Trophoblast cell (in vitro differentiated cells and primary cell): Measurements from ENCODE around the gene OR10H4.

Source experiments
- DNase-seq, 2 donors: peaks; one replicate each; pipeline ENCODE4 v3.0.0-alpha.2; 2016
- H2AFZ ChIP-seq: 2 replicates; pipeline ENCODE4 v1.6.1; 2013; ENCODE audit warnings: low read length, moderate library complexity, mild to moderate bottlenecking; ENCODE audit not compliant: insufficient read depth, poor library complexity
- H2AK5ac ChIP-seq: 2 replicates; pipeline ENCODE4 v1.6.1; 2013; ENCODE audit warnings: mild to moderate bottlenecking, low read length
- H2BK120ac ChIP-seq: 2 replicates; pipeline ENCODE4 v1.6.1; 2013; ENCODE audit warnings: low read length, mild to moderate bottlenecking, moderate library complexity; ENCODE audit not compliant: insufficient read depth, poor library complexity
- H2BK12ac ChIP-seq: 2 replicates; pipeline ENCODE4 v1.6.1; 2013; ENCODE audit warnings: mild to moderate bottlenecking, low read length, moderate library complexity
- H2BK5ac ChIP-seq: 2 replicates; pipeline ENCODE4 v1.6.1; 2013; ENCODE audit warnings: low read length, low read depth, moderate library complexity, mild to moderate bottlenecking; ENCODE audit not compliant: poor library complexity
- H3K14ac ChIP-seq: 2 replicates; pipeline ENCODE4 v1.6.1; 2013; ENCODE audit warnings: mild to moderate bottlenecking, low read length
- H3K18ac ChIP-seq: 2 replicates; pipeline ENCODE4 v1.6.1; 2013; ENCODE audit warnings: mild to moderate bottlenecking, low read length
- H3K23ac ChIP-seq: 2 replicates; pipeline ENCODE4 v1.6.1; 2013; ENCODE audit warnings: low read length
- H3K27ac ChIP-seq: 2 replicates; pipeline ENCODE4 v1.5.1; 2013; ENCODE audit warnings: low read depth, mild to moderate bottlenecking, inconsistent platforms, low read length, moderate library complexity
- H3K27me3 ChIP-seq: 2 replicates; pipeline ENCODE4 v1.6.1; 2013; ENCODE audit warnings: inconsistent platforms, mild to moderate bottlenecking, low read length, moderate library complexity; ENCODE audit not compliant: insufficient read depth
- H3K36me3 ChIP-seq, 2 experiments: 1 replicate in 1 of 2; 2 replicates in 1 of 2; pipeline ENCODE4 v1.6.1; 2013; ENCODE audit warnings: low read length in 2 of 2, mild to moderate bottlenecking in 2 of 2, moderate library complexity in 1 of 2; ENCODE audit not compliant: insufficient read depth in 2 of 2, control insufficient read depth in 1 of 2
- H3K4ac ChIP-seq: 2 replicates; pipeline ENCODE4 v1.6.1; 2013; ENCODE audit warnings: low read depth, mild to moderate bottlenecking, low read length, moderate library complexity
- H3K4me1 ChIP-seq, 2 experiments: 1 replicate in 1 of 2; 2 replicates in 1 of 2; pipeline ENCODE4 v1.6.1; 2013; ENCODE audit warnings: low read length in 2 of 2, mild to moderate bottlenecking in 2 of 2, moderate library complexity in 1 of 2; ENCODE audit not compliant: insufficient read depth in 2 of 2, control insufficient read depth in 1 of 2
- H3K4me2 ChIP-seq: 2 replicates; pipeline ENCODE4 v1.6.1; 2013; ENCODE audit warnings: inconsistent platforms, mild to moderate bottlenecking, low read length, moderate library complexity
- H3K4me3 ChIP-seq: 2 replicates; pipeline ENCODE4 v1.5.1; 2013; ENCODE audit warnings: mild to moderate bottlenecking, low read depth, low read length, inconsistent platforms
- H3K79me1 ChIP-seq: one replicate; pipeline ENCODE4 v1.6.1; 2013; ENCODE audit warnings: low read length
- H3K79me2 ChIP-seq: 2 replicates; pipeline ENCODE4 v1.6.1; 2013; ENCODE audit warnings: low read length, mild to moderate bottlenecking; ENCODE audit not compliant: control insufficient read depth, insufficient read depth, poor library complexity
- H3K9ac ChIP-seq: 2 replicates; pipeline ENCODE4 v1.6.1; 2013; ENCODE audit warnings: mild to moderate bottlenecking, low read length
- H3K9me3 ChIP-seq: 2 replicates; pipeline ENCODE4 v1.6.1; 2013; ENCODE audit warnings: low read depth, mild to moderate bottlenecking, control low read depth, inconsistent platforms, low read length; ENCODE audit not compliant: insufficient read depth
- H4K12ac ChIP-seq: 2 replicates; pipeline ENCODE4 v1.6.1; 2013; ENCODE audit warnings: low read depth, mild to moderate bottlenecking, low read length, moderate library complexity
- H4K8ac ChIP-seq: 2 replicates; pipeline ENCODE4 v1.6.1; 2013; ENCODE audit warnings: low read depth, mild to moderate bottlenecking, low read length, moderate library complexity
- H4K91ac ChIP-seq: one replicate; pipeline ENCODE4 v1.6.1; 2013; ENCODE audit warnings: low read depth, mild to moderate bottlenecking, low read length, moderate library complexity
- WGBS: extraction: QIAGEN DNeasy Blood & Tissue Kit; methylation state at CpG from one replicate; pipeline ENCODE4 v1.1.7; 2013; ENCODE audit warnings: missing lambda C conversion rate; ENCODE audit not compliant: insufficient read length, insufficient coverage; ENCODE audit errors: extremely low coverage; 5-methylcytosine and 5-hydroxymethylcytosine counted together

Gene OR10H4

GRCh38 chr19:15922021-15922420 is 26.8 kb upstream of the OR10H4 start:
- WGBS = no CpG with 5 or more reads among the region's 4 CpGs
- H2AK5ac ChIP-seq = no peak overlapping the region

GRCh38 chr19:15923702-15924101 is 25.1 kb upstream of the OR10H4 start:
- H2AK5ac ChIP-seq = no peak overlapping the region
- H3K4me3 ChIP-seq = no peak overlapping the region
- DNase-seq = no peak
- no peak overlapping the region for H2BK12ac ChIP-seq
- H2BK5ac ChIP-seq = no peak overlapping the region
- no peak overlapping the region for H3K9ac ChIP-seq
- no peak overlapping the region for H4K8ac ChIP-seq
- WGBS = no CpG with 5 or more reads among the region's 8 CpGs
- H2AFZ ChIP-seq = no peak overlapping the region
- no peak overlapping the region for H3K23ac ChIP-seq
- peaks cover 32% of the 10 kb centered on the region for H3K9me3 ChIP-seq
- H4K91ac ChIP-seq = no peak overlapping the region
- no peak overlapping the region for H2BK120ac ChIP-seq
- no peaks in the 10 kb centered on the region for H3K27me3 ChIP-seq
- no peak overlapping the region for H4K12ac ChIP-seq
- H3K79me1 ChIP-seq = no peaks in the 10 kb centered on the region
- H3K4me2 ChIP-seq = no peak overlapping the region
- H3K36me3 ChIP-seq = no peaks in the 10 kb centered on the region
- no peak overlapping the region for H3K4ac ChIP-seq
- H3K18ac ChIP-seq = no peak overlapping the region
- no peak overlapping the region for H3K14ac ChIP-seq
- H3K79me2 ChIP-seq = no peaks in the 10 kb centered on the region
- H3K27ac ChIP-seq = no peak overlapping the region
- no peaks in the 10 kb centered on the region for H3K4me1 ChIP-seq

More at GRCh38 chr19:15922021-15922420, 26.8 kb upstream of the OR10H4 start:
- no peaks in the 10 kb centered on the region for H3K79me2 ChIP-seq
- H3K79me1 ChIP-seq = no peaks in the 10 kb centered on the region
- H3K9me3 ChIP-seq = peaks cover 25% of the 10 kb centered on the region
- no peak overlapping the region for H3K4me3 ChIP-seq
- H2AFZ ChIP-seq = no peak overlapping the region
- H3K27ac ChIP-seq = no peak overlapping the region
- no peak overlapping the region for H3K18ac ChIP-seq
- no peak overlapping the region for H3K23ac ChIP-seq
- H4K8ac ChIP-seq = no peak overlapping the region
- H3K4ac ChIP-seq = no peak overlapping the region
- no peak overlapping the region for H3K14ac ChIP-seq
- H2BK12ac ChIP-seq = no peak overlapping the region
- H3K27me3 ChIP-seq = no peaks in the 10 kb centered on the region
- H3K4me1 ChIP-seq = no peaks in the 10 kb centered on the region
- H2BK5ac ChIP-seq = no peak overlapping the region
- H4K91ac ChIP-seq = no peak overlapping the region
- no peaks in the 10 kb centered on the region for H3K36me3 ChIP-seq
- H3K9ac ChIP-seq = no peak overlapping the region
- no peak overlapping the region for H2BK120ac ChIP-seq
- H3K4me2 ChIP-seq = no peak overlapping the region
- no peak overlapping the region for H4K12ac ChIP-seq
- DNase-seq = no peak

- Histone ChIP-seq H2AFZ (no peak overlapping the region), H3K79me2 (no peaks in the 10 kb centered on the region), H3K4ac (no peak overlapping the region), H2AK5ac (no peak overlapping the region), H3K27ac (no peak overlapping the region), H3K9ac (no peak overlapping the region), H3K14ac (no peak overlapping the region), H2BK120ac (no peak overlapping the region), H3K36me3 (no peaks in the 10 kb centered on the region), H3K18ac (no peak overlapping the region), H3K79me1 (no peaks in the 10 kb centered on the region), H4K12ac (no peak overlapping the region), H3K9me3 (peaks cover 50% of the 10 kb centered on the region), H3K27me3 (no peaks in the 10 kb centered on the region), H3K4me3 (no peak overlapping the region), H2BK5ac (no peak overlapping the region), H4K91ac (no peak overlapping the region), H2BK12ac (no peak overlapping the region), H3K4me2 (no peak overlapping the region), H3K23ac (no peak overlapping the region), H3K4me1 (no peaks in the 10 kb centered on the region), H4K8ac (no peak overlapping the region)
- no peak for DNase-seq
- WGBS = no CpG with 5 or more reads among the region's 1 CpG
Observed at GRCh38 chr19:15926484-15926883, 22.3 kb upstream of the OR10H4 start.

- no peak overlapping the region for H3K14ac ChIP-seq
- H3K79me1 ChIP-seq = no peaks in the 10 kb centered on the region
- H4K12ac ChIP-seq = no peak overlapping the region
- H2BK12ac ChIP-seq = no peak overlapping the region
- WGBS = no CpG with 5 or more reads among the region's 3 CpGs
- no peak overlapping the region for H3K23ac ChIP-seq
- H3K4me1 ChIP-seq = no peaks in the 10 kb centered on the region
- H2BK120ac ChIP-seq = no peak overlapping the region
- H3K27me3 ChIP-seq = no peaks in the 10 kb centered on the region
- no peak overlapping the region for H2AFZ ChIP-seq
- H3K4ac ChIP-seq = no peak overlapping the region
- H3K4me3 ChIP-seq = no peak overlapping the region
- no peaks in the 10 kb centered on the region for H3K79me2 ChIP-seq
- H4K8ac ChIP-seq = no peak overlapping the region
- no peak overlapping the region for H3K18ac ChIP-seq
- H3K9me3 ChIP-seq = peaks cover 43% of the 10 kb centered on the region
- no peak overlapping the region for H2AK5ac ChIP-seq
- no peak overlapping the region for H3K4me2 ChIP-seq
- H3K9ac ChIP-seq = no peak overlapping the region
- H2BK5ac ChIP-seq = no peak overlapping the region
- H3K27ac ChIP-seq = no peak overlapping the region
- no peaks in the 10 kb centered on the region for H3K36me3 ChIP-seq
- H4K91ac ChIP-seq = no peak overlapping the region
- DNase-seq = no peak
Observed at GRCh38 chr19:15928321-15928720, 20.5 kb upstream of the OR10H4 start.
